Stimulated activated CD8-positive, alpha-beta memory T cell treated with anti-CD3 and anti-CD28 coated beads, Interleukin-7, amount 100 ng/mL, for 4 hours (primary cell): ENCODE results near the gene DCUN1D2.
"Not testable (repeated sequence)": the region's sequence is repeated elsewhere in the genome, so short reads cannot be mapped to it uniquely, and the experiment has no call there.

Experiments used
- DNase-seq, 2 donors: peaks; one replicate each; pipeline ENCODE4 v3.0.0-alpha.2; 2020; ENCODE audit warnings: low read depth in 2 of 2

The DCUN1D2 gene

DNA sequence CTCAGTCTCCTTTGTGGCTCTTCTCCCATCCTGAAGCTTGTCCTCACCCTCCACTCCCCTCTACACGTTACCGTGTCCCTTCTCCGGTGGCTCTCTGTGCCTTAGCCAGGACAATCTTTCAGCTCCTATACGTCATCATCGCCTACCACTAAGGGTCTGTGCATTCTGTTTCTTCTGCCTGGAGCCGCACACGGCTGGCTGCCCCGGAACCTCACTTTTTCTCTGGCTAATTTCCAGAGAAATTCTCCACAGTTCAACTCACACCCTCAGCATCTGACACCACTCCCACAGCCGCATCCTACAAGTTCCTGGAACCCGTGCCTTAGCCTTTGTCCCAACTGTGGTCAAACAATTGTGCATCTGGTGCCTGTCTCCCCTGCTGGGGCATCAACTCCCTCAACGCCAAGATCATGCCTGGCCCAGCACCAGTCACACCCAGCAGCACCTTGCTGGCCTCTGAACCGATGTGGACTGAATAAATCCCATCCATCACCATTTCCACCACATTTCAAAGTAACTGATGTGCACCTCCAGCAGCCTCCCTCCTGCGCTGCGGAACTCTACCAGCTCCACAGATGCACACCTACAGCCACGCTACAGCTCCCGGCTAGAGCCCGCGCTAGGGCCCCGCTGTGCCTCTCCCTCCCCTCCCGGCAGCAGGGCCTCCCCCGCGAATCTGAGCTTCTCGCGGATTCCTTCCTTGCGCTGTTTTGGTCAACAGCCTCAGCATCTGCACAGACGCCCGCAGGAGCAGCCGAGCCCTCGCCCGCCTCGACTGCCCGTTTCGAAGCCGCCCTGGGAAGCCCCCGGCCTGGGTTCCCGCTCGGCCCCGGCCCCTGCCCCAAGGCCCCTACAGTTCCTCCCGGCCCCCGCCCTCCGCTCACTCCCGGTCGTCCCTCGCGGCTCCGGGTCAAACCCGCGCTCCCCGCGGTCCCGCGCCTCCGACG lies 689 bp downstream of the DCUN1D2 start:
- DNase-seq = peak in 1 of 2 donors; percentile 19

DNA sequence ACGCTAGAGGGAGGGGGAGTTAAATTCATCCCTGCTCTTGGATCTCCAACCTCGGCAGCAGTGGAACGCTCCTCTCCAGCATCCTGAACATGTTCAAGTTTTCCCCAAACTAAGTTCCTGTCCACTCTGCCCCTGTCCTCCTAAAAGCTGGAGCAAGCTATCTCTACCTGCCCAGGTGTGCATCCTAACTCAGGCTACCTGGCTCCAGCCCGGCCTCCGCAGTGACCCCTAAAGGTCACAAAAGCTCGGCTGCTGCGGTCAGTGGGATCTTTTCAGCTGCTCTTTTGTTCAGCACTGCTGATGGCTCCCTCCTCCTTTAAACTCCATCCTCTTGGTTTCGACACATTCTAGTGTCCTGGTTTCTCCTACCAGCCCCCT lies 1.4 kb downstream of the DCUN1D2 start:
- no peak for DNase-seq

- no peak for DNase-seq
These were observed 2.2 kb downstream of the DCUN1D2 start for GRCh38 chr13:113488283-113488682.

DNA sequence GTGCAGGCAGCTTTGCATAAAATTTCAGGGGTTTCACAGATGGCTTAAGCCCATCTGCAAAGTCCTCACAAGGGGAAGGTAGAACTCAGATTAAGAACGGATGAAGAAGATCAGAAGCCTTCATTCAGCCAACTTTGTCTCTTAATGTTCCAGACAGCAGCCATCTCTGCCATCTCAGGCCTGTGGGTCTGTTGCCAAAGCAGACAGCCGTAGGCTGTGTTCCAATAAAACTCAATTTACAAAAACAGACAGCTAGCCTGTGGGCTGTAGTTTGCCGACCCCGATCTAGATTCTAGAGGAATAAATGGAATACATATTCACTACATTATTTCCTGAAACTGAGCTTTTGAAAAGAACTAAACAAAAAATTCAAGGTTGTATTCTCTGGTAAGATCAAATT lies 3.8 kb downstream of the DCUN1D2 start:
- no peak for DNase-seq

DNA sequence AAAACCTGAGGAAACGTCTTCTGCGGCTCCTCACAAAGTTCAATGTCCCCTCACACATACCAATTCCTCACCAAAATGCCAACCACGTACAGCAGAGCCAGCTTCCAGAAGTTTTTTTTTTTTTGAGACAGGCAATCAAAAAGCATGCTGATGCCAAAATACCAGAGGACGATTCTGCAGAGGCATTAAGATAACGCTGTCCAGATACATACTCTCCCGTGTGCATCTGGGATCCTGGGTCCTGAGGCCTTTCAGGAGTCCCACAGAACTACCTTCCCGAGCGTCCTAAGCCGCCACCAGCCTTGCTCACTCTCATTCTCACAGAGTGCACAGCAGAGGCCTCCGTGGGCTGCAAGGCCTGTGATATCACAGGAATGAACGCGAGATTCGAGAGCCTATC lies 5.0 kb downstream of the DCUN1D2 start:
- no peak for DNase-seq

DNA sequence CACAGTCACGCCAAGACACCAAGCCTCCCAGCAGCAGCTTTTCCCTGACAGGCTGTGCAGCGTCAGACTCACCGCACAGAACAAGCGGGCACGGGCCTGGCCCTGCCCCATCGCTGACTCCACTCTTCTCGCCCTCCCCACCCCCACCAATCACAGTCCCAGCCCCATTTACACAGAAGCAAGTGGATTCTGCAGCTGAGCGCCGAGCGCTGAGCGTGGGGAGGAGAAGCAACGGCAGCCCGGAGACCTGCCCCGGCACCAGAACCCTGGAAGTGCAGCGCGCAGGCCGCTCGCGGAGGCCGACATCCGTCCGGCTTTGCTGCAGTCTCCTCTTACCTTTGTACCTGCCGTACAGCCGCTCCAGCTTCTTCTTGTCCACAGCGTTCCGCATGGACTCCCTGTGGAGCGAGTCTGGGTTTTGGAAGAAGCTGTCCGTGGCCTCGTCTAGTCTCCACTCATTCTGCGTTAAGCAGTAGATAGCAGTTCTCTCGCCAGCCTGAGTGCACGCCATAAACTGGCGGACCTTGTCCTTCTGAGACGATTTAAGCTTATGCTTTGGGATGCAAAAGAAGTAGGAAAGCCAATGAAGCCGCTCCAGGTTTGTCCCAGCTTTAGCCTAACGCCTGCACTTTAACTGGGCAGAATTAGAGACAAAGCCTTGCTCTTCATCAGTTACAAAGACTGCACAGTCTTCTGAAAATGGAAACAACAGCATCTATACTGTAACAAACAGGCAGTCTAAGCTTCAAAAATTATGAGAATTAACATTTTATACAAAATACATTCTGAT lies 6.8 kb downstream of the DCUN1D2 start:
- DNase-seq = no peak

DNA sequence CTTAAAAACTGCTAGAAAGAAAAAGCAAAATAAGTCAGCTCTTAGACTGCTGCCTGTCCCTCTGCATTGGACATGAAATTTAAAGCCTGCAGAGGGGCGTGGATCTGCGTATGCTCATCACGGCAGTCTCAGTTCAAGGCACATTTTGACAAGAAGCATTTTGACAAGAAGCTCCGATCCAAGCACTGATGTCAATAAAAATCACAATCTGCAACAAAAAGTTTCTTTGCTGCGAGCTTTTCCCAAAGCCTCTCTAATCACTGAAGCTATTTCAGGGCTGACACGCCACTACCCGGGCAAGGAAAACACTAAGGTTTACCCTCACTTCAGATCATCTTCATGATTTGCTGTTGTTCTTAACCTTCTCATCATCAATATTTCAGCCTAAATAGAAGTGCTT lies 7.4 kb downstream of the DCUN1D2 start:
- no peak for DNase-seq

- no peak for DNase-seq
These were observed 11.3 kb downstream of the DCUN1D2 start for GRCh38 chr13:113479179-113479578.

DNA sequence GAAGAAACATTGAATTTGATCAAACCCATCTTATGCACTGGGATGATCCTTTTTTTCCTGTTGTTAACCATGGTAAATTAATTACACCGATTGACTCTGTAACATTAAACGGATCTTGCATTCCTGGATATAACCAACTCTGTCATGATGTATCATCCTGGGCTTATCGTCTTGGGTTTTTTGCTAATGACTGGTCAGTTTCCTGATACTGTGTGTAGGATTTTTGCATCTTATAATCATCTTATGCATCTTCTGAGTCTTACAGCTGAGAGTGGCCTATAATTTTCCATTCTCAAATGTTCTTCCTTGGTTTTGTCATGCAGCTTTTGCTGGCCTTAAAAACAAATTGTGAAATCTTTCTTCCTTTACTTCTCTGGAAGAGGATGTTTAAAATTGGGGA lies 12.8 kb downstream of the DCUN1D2 start:
- DNase-seq = no peak

- no peak for DNase-seq
These were observed 13.7 kb downstream of the DCUN1D2 start for GRCh38 chr13:113476811-113477210.

- DNase-seq = no peak
These were observed 14.6 kb downstream of the DCUN1D2 start for GRCh38 chr13:113475911-113476310.

- no peak for DNase-seq
These were observed 15.2 kb downstream of the DCUN1D2 start for GRCh38 chr13:113475280-113475679.

GRCh38 chr13:113474179-113474578 lies 16.3 kb downstream of the DCUN1D2 start:
- no peak for DNase-seq

DNA sequence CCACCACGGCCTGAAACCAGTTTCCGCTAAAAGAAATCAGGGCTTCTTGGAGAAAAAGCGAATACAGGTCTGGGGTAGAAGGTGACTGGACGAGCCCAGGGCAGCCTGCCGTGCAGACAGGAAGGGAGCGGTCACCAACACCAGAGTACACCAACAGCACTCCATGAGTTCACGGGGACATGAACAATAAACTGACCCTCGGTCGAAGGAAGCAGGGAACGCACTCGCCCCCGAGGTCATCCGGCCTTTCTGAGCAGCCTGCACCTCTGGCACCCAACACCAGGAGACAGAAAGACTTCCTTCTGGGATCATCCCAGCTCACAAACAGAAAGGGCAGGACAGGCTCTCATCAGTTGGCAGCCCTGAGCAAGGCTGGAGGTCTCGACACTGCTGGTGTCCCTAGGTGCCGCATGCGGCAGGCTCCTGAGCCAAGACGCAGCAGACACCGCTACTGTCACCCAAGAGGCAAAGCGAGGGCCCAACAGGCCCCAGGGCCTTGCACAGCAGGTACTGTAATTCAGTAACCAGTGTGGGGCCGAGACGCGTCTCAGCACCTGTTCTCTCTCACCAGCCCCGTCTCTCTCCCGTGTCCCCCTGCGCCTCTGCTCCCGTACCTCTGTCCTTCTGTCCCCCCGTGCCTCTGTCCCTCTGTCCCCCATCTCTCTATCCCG lies 18.0 kb downstream of the DCUN1D2 start:
- DNase-seq = no peak

GRCh38 chr13:113471844-113472243 lies 18.7 kb downstream of the DCUN1D2 start:
- no peak for DNase-seq

GRCh38 chr13:113470635-113471163 lies 19.8 kb downstream of the DCUN1D2 start:
- not testable (repeated sequence) for DNase-seq

- no peak for DNase-seq
These were observed 20.4 kb downstream of the DCUN1D2 start for GRCh38 chr13:113470073-113470472.

DNA sequence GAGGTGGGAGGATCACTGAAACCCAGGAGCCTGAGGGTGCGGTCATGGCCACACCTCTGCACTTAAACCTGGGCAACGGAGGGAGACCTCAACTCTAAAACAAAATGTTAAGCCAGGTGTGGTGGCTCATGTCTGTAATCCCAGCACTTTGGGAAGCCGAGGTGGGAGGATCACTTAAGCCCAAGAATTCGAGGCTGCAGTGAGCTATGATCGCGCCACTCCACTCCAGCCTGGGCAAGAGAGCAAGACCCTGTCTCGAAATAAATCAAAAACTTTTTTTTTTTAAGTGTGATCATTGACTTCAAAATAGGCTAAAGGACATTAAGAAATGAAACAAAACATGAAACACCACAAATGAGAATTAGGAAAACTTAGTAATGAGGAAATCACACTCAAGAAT lies 20.9 kb downstream of the DCUN1D2 start:
- DNase-seq = no peak

GRCh38 chr13:113468472-113469201 lies 21.9 kb downstream of the DCUN1D2 start:
- no peak for DNase-seq

DNA sequence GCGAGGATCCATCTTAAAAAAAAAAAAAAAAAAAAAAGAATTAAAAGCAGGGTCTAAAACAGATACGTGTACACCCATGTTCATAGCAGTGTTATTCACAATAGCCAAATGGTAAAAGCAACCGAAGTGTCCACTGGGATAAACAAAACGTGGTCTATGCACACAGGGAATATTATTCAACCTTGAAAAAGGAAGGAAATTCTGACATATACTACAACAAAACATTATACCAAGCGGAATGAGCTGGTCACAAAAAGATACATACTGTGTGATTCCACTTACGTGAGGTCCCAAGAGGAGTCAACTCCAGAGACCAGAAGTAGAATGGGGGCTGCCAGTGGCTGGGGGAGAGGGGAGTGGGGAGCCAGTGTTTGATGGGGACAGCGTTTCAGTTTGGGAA lies 22.5 kb downstream of the DCUN1D2 start:
- no peak for DNase-seq

DNA sequence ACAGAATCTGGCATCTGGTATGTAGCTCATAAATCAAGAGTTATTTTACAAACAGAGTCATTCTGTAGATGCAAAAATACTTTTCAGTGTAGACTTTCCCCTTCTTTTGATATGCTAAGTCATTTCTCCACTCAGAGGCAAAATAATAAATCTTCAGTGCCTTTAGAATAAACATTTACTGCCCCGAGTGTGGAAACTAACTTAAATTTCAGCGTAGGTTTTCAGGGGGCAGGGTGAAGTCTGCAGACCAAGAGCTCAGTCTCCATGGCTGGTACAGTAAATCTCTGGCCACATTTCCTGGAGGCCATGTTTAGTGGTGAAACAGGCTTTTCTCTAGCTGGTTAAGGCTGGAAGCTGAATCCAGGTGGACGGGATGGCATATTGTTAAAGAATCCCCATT lies 24.1 kb downstream of the DCUN1D2 start:
- DNase-seq = no peak
